H9 (cell line): ENCODE measurements around the gene SCYGR7. TPM values are rescaled to one million over a fixed set of nuclear protein-coding genes. Genes with fewer than 3 reads are reported as not detected.

Experiments used
- DNase-seq: peaks from one replicate; pipeline ENCODE4 v3.0.0-alpha.2; 2017
- H2AFZ ChIP-seq: one replicate; pipeline ENCODE4 v1.6.1; 2013; ENCODE audit warnings: mild to moderate bottlenecking, low read length, control low read depth, moderate library complexity
- H2AK5ac ChIP-seq: 2 replicates; pipeline ENCODE4 v1.6.1; 2013; ENCODE audit warnings: low read length, control low read depth, mixed read lengths; ENCODE audit not compliant: insufficient read length
- H2BK120ac ChIP-seq: one replicate; pipeline ENCODE4 v1.6.1; 2013; ENCODE audit warnings: low read depth, mild to moderate bottlenecking, low read length, control low read depth, inconsistent platforms; ENCODE audit not compliant: poor library complexity, severe bottlenecking
- H2BK12ac ChIP-seq: 2 replicates; pipeline ENCODE4 v1.6.1; 2013; ENCODE audit warnings: low read length, control low read depth, mixed read lengths, low read depth; ENCODE audit not compliant: insufficient read length
- H2BK15ac ChIP-seq: 2 replicates; pipeline ENCODE4 v1.6.1; 2013; ENCODE audit warnings: low read depth, low read length, control low read depth
- H2BK20ac ChIP-seq: one replicate; pipeline ENCODE4 v1.6.1; 2013; ENCODE audit warnings: low read depth, mild to moderate bottlenecking, low read length, control low read depth, inconsistent platforms; ENCODE audit not compliant: poor library complexity, severe bottlenecking
- H2BK5ac ChIP-seq: 2 replicates; pipeline ENCODE4 v1.6.1; 2013; ENCODE audit warnings: low read length, control low read depth, mixed read lengths; ENCODE audit not compliant: insufficient read length
- H3K14ac ChIP-seq: 2 replicates; pipeline ENCODE4 v1.6.1; 2013; ENCODE audit warnings: low read length, control low read depth; ENCODE audit not compliant: insufficient read depth
- H3K18ac ChIP-seq: 2 replicates; pipeline ENCODE4 v1.6.1; 2013; ENCODE audit warnings: low read depth, mild to moderate bottlenecking, mixed read lengths, low read length, control low read depth; ENCODE audit not compliant: insufficient read length
- H3K23ac ChIP-seq: 2 replicates; pipeline ENCODE4 v1.6.1; 2013; ENCODE audit warnings: low read length, control low read depth, mixed read lengths, low read depth; ENCODE audit not compliant: insufficient read length
- H3K23me2 ChIP-seq: 2 replicates; pipeline ENCODE4 v1.6.1; 2013; ENCODE audit warnings: low read depth, mild to moderate bottlenecking, mixed read lengths, low read length, control low read depth; ENCODE audit not compliant: insufficient read length, poor library complexity, severe bottlenecking
- H3K27ac ChIP-seq: 2 replicates; pipeline ENCODE4 v1.5.1; 2013; ENCODE audit warnings: low read length, control low read depth, mixed read lengths, low read depth; ENCODE audit not compliant: insufficient read length
- H3K27me3 ChIP-seq: 2 replicates; pipeline ENCODE4 v1.6.1; 2013; ENCODE audit warnings: low read length, control low read depth, inconsistent platforms; ENCODE audit not compliant: insufficient read depth
- H3K4ac ChIP-seq: 2 replicates; pipeline ENCODE4 v1.6.1; 2013; ENCODE audit warnings: low read depth, mild to moderate bottlenecking, control low read depth, inconsistent platforms, low read length, moderate library complexity
- H3K4me1 ChIP-seq: 2 replicates; pipeline ENCODE4 v1.6.1; 2013; ENCODE audit warnings: low read length, control low read depth, inconsistent platforms; ENCODE audit not compliant: insufficient read depth
- H3K4me2 ChIP-seq: 2 replicates; pipeline ENCODE4 v1.6.1; 2013; ENCODE audit warnings: low read length, control low read depth, mixed read lengths; ENCODE audit not compliant: insufficient read length, insufficient read depth
- H3K56ac ChIP-seq: 2 replicates; pipeline ENCODE4 v1.6.1; 2013; ENCODE audit warnings: low read depth, mild to moderate bottlenecking, mixed read lengths, low read length, control low read depth; ENCODE audit not compliant: insufficient read length
- H3K79me1 ChIP-seq: 2 replicates; pipeline ENCODE4 v1.6.1; 2013; ENCODE audit warnings: low read depth, mild to moderate bottlenecking, moderate library complexity, low read length, control low read depth, inconsistent platforms; ENCODE audit not compliant: insufficient read depth, poor library complexity, severe bottlenecking
- H3K79me2 ChIP-seq: 2 replicates; pipeline ENCODE4 v1.6.1; 2013; ENCODE audit warnings: low read length, control low read depth, inconsistent platforms; ENCODE audit not compliant: insufficient read depth
- H3K9ac ChIP-seq: 2 replicates; pipeline ENCODE4 v1.6.1; 2013; ENCODE audit warnings: low read length, control low read depth, mixed read lengths; ENCODE audit not compliant: insufficient read length; ENCODE audit errors: extremely low read depth
- H3K9me3 ChIP-seq: one replicate; pipeline ENCODE4 v1.6.1; 2013; ENCODE audit warnings: low read depth, low read length, inconsistent platforms; ENCODE audit not compliant: control insufficient read depth
- H3T11ph ChIP-seq: one replicate; pipeline ENCODE4 v1.6.1; 2013; ENCODE audit warnings: mild to moderate bottlenecking, low read length, control low read depth, inconsistent platforms
- H4K20me1 ChIP-seq: one replicate; pipeline ENCODE4 v1.6.1; 2013; ENCODE audit not compliant: control insufficient read depth, insufficient read length, insufficient read depth
- H4K5ac ChIP-seq: 2 replicates; pipeline ENCODE4 v1.6.1; 2013; ENCODE audit warnings: low read depth, mild to moderate bottlenecking, mixed read lengths, low read length, control low read depth; ENCODE audit not compliant: insufficient read length
- H4K8ac ChIP-seq: replicated peaks from 2 replicates; pipeline ENCODE4 v1.6.1; 2013; ENCODE audit warnings: low read length, control low read depth, mixed read lengths, low read depth; ENCODE audit not compliant: insufficient read length
- H4K91ac ChIP-seq: 2 replicates; pipeline ENCODE4 v1.6.1; 2013; ENCODE audit warnings: low read depth, mild to moderate bottlenecking, moderate library complexity, mixed read lengths, low read length, control low read depth; ENCODE audit not compliant: insufficient read length
- H3K27ac Mint-ChIP-seq, 3 experiments: 2 replicates in 2 of 3; 3 replicates in 1 of 3; pipeline ENCODE4 v1.8.0; 2020 to 2021; ENCODE audit warnings: mixed read lengths in 3 of 3, mild to moderate bottlenecking in 1 of 3, moderate library complexity in 1 of 3
- H3K27me3 Mint-ChIP-seq: 2 replicates; pipeline ENCODE4 v1.8.0; 2021; ENCODE audit warnings: low read depth, mild to moderate bottlenecking, moderate library complexity, mixed read lengths
- H3K36me3 Mint-ChIP-seq, 3 experiments: 2 replicates in 2 of 3; 3 replicates in 1 of 3; pipeline ENCODE4 v1.8.0; 2020 to 2021; ENCODE audit warnings: low read depth in 3 of 3, mixed read lengths in 3 of 3; ENCODE audit not compliant: insufficient read depth in 1 of 3
- H3K4me1 Mint-ChIP-seq, 2 experiments: 2 replicates each; pipeline ENCODE4 v1.8.0; 2020; ENCODE audit warnings: mixed read lengths in 2 of 2
- H3K4me3 Mint-ChIP-seq, 2 experiments: 2 replicates in 1 of 2; 3 replicates in 1 of 2; pipeline ENCODE4 v1.8.0; 2020 to 2021; ENCODE audit warnings: mild to moderate bottlenecking in 2 of 2, mixed read lengths in 2 of 2, moderate library complexity in 1 of 2
- H3K9me3 Mint-ChIP-seq, 2 experiments: 2 replicates in 1 of 2; 3 replicates in 1 of 2; pipeline ENCODE4 v1.8.0; 2020; ENCODE audit warnings: mild to moderate bottlenecking in 2 of 2, mixed read lengths in 2 of 2, moderate library complexity in 1 of 2
- CTCF ChIP-seq: fragments of 200-600 bp; sonication (generic); conservative IDR thresholded peaks from 3 replicates; pipeline ENCODE4 v1.8.0; 2021; ENCODE audit warnings: antibody characterized with exemption, mild to moderate bottlenecking
- WGBS: extraction: QIAGEN DNeasy Blood & Tissue Kit; methylation state at CpG from one replicate; pipeline ENCODE4 v1.1.7; 2013; ENCODE audit warnings: missing lambda C conversion rate, low lambda C conversion rate, mixed read lengths; ENCODE audit not compliant: insufficient read length; ENCODE audit errors: extremely low coverage; 5-methylcytosine and 5-hydroxymethylcytosine counted together
- total RNA-seq: library from RNA; stranded (reverse); gene quantifications from 2 replicates; pipeline ENCODE4 v1.2.1, GENCODE V29; 2021

Gene SCYGR7
- total RNA-seq, 1 experiment from 2014 or later = not detected

- Mint-ChIP-seq H3K27ac (no peak overlapping the region), H3K4me3 (no peak overlapping the region), H3K4me1 (peaks cover 0 to 8% of the 10 kb centered on the region in 2 experiments; a peak in 2 of 4 replicates), H3K9me3 (no peaks in the 10 kb centered on the region; a peak in 1 of 5 replicates), H3K27me3 (no peaks in the 10 kb centered on the region), H3K36me3 (peaks cover 0 to 7% (median 5%) of the 10 kb centered on the region in 3 experiments; a peak in 5 of 7 replicates)
- WGBS = no CpG with 5 or more reads among the region's 3 CpGs
- H4K20me1 ChIP-seq = no peaks in the 10 kb centered on the region
- no peak overlapping the region for H2AFZ ChIP-seq
- no peak overlapping the region for H2BK12ac ChIP-seq
- H3K27ac ChIP-seq = no peak overlapping the region
- H3K14ac ChIP-seq = no peak overlapping the region
- no peak overlapping the region for H3K4me2 ChIP-seq
- H4K5ac ChIP-seq = no peak overlapping the region
- H2BK20ac ChIP-seq = no peak overlapping the region
- H2BK5ac ChIP-seq = no peak overlapping the region
- H3K23ac ChIP-seq = no peak overlapping the region
- H3K23me2 ChIP-seq = no peaks in the 10 kb centered on the region
- H3K27me3 ChIP-seq = no peaks in the 10 kb centered on the region
- H4K8ac ChIP-seq = no peak overlapping the region
- H2BK120ac ChIP-seq = no peak overlapping the region
- TF ChIP-seq CTCF = no peak
- H3K56ac ChIP-seq = no peak overlapping the region
- H3K79me1 ChIP-seq = no peaks in the 10 kb centered on the region
- H2AK5ac ChIP-seq = no peak overlapping the region
- no peak overlapping the region for H3K4ac ChIP-seq
- no peak overlapping the region for H2BK15ac ChIP-seq
- H3K18ac ChIP-seq = no peak overlapping the region
- no peak overlapping the region for H3K9ac ChIP-seq
- no peak overlapping the region for H3T11ph ChIP-seq
- H4K91ac ChIP-seq = no peak overlapping the region
- H3K79me2 ChIP-seq = no peaks in the 10 kb centered on the region
- no peak for DNase-seq
- no peaks in the 10 kb centered on the region for H3K9me3 ChIP-seq
- no peaks in the 10 kb centered on the region for H3K4me1 ChIP-seq
These were observed 24.2 kb upstream of the SCYGR7 start for GRCh38 chr2:227703961-227704360.
